Measurements from ENCODE around the gene PRKG1. TPM values are rescaled to one million over a fixed set of nuclear protein-coding genes. Genes with fewer than 3 reads are reported as not detected.

The PRKG1 gene
- total RNA-seq, 1 donor from 2014 or later: 0.17 TPM

DNA sequence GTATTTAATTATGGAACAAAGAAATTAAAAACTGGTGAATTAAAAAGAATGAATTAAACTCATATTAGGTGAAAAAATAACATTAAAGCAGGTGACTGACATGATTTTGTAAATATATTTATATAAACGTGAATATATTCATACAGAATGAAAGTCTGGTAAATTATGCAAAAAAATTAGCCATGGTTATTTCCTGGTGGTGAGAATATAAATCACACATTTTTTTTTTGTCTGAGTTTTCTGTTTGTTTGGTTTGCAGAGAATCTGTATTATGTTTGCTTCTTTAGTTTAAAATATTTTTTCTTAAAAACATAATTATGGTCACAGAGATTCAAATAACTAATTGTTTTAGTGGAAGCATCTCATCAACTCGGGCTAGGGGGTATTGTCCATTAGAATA, 698.1 kb downstream of the PRKG1 start:
- DNase-seq (ENCODE audit: low read depth): no peak
- H3K4me3 ChIP-seq (ENCODE audit: low read depth, low read length): no peak overlapping the region
- TF ChIP-seq CTCF (conservative IDR thresholded peaks at IDR 0.05; ENCODE audit: low read depth, low read length): no peak

DNA sequence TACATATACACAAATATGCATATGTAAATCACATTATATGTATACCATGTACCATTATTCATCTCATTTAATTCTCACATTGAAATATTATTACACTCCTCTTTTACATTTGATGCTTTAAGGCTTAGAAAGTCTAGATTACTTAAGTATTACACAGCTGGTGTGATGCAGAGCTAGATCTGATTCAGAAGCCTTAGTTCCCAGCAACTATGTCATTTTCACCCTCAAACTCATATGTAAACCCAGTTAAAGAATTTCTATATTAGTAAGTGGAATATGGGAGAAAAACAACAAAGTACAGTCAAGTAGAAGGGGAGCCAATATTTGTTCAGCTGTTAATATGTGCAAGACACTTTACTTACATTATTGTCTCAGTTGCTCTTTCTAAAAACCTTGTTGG, 699.4 kb downstream of the PRKG1 start:
- TF ChIP-seq CTCF (conservative IDR thresholded peaks at IDR 0.05; ENCODE audit: low read depth, low read length): no peak
- DNase-seq (ENCODE audit: low read depth): no peak
- no peak overlapping the region for H3K4me3 ChIP-seq (ENCODE audit: low read depth, low read length)

- TF ChIP-seq CTCF (conservative IDR thresholded peaks at IDR 0.05; ENCODE audit: low read depth, low read length): no peak
- no peak for DNase-seq (ENCODE audit: low read depth)
- no peak overlapping the region for H3K4me3 ChIP-seq (ENCODE audit: low read depth, low read length)
These were observed 709.7 kb downstream of the PRKG1 start for GRCh38 chr10:51783941-51784340.

DNA sequence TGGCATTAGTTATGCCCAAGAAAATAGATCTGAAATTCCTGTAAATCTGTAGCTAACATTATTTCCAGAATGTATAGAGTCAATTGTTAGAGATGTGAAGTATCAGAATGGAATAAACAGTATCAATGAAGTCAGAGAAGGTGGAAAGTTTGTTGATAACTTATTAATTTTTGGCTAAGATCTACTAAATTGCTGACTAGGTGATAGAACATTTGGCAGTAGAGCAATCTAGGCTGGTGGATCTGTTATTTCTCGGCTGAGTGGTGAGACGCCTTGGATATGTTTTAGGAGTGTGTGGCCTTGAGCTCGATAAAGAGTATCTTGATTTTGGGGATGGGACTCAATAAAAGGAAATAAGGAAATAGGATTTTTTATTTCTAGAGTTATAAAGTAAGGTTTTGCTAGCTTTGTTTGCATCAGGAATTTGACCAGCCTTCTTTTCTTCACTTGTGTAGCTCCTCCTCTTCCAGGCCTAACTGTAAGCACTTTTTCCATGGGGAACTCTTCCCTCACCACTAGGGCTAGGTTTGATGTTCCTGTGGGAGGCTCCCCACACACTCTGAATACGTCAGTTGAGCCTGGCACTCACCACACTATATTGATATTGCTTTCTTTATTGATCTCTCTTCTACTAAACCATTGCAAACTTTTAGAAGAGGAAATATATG, 711.9 kb downstream of the PRKG1 start:
- DNase-seq (ENCODE audit: low read depth): no peak
- no peak overlapping the region for H3K4me3 ChIP-seq (ENCODE audit: low read depth, low read length)
- no peak for TF ChIP-seq CTCF (conservative IDR thresholded peaks at IDR 0.05; ENCODE audit: low read depth, low read length)

DNA sequence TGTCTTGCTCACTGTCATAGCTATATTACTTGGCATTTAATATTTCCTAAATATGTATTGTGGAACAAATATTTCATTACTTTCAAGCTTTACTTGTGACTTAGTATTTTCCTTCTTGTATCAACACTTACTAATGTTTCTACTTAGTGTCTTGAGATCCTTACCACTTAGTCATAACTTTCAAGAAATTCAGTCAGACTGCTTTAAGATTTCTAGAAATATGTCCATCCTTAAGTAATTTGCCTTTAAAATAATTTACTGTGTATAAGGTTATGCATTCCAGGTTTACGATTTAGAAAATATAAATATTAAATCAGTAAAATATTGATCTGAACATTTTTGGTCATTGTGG, 712.4 kb downstream of the PRKG1 start:
- no peak for DNase-seq (ENCODE audit: low read depth)
- no peak for TF ChIP-seq CTCF (conservative IDR thresholded peaks at IDR 0.05; ENCODE audit: low read depth, low read length)
- H3K4me3 ChIP-seq (ENCODE audit: low read depth, low read length): no peak overlapping the region

GRCh38 chr10:51788273-51788672, 714.0 kb downstream of the PRKG1 start:
- DNase-seq (ENCODE audit: low read depth): no peak

More at GRCh38 chr10:51788273-51788672, 714.0 kb downstream of the PRKG1 start:
- TF ChIP-seq CTCF (conservative IDR thresholded peaks at IDR 0.05; ENCODE audit: low read depth, low read length): no peak
- no peak overlapping the region for H3K4me3 ChIP-seq (ENCODE audit: low read depth, low read length)

All from epithelial cell of proximal tubule (primary cell).